HCT116 (cell line): ENCODE measurements around the gene PDE8A.

ENCODE experiments used
- EZH2 ChIP-seq: fragments of 200-600 bp; sonication (generic); IDR thresholded peaks from 2 replicates; pipeline ENCODE4 v1.6.1; 2017; ENCODE audit warnings: antibody characterized with exemption, mixed run types
- FOSL1 ChIP-seq: IDR thresholded peaks from 2 replicates; pipeline ENCODE4 v1.6.1; 2012; ENCODE audit warnings: low read depth
- POLR2A ChIP-seq: IDR thresholded peaks from 2 replicates; pipeline ENCODE4 v1.7.0; 2011; ENCODE audit warnings: borderline replicate concordance; ENCODE audit not compliant: insufficient read depth, insufficient read length; ENCODE audit errors: extremely low read depth
- SP1 ChIP-seq: IDR thresholded peaks from 2 replicates; pipeline ENCODE4 v1.6.1; 2012; ENCODE audit warnings: low read depth
- SRF ChIP-seq: IDR thresholded peaks from 2 replicates; pipeline ENCODE4 v1.6.1; 2012; ENCODE audit warnings: low read depth
- YY1 ChIP-seq: IDR thresholded peaks from 2 replicates; pipeline ENCODE4 v1.6.1; 2011; ENCODE audit warnings: low read length, low read depth, moderate library complexity, mild to moderate bottlenecking; ENCODE audit not compliant: insufficient replicate concordance; ENCODE audit errors: extremely low read depth
- TF ChIP-seq, protein P1 (sequence below), 3 experiments: fragments of 200-600 bp in 1 of 3; sonication (generic) in 1 of 3; IDR thresholded peaks in 2 of 3; conservative IDR thresholded peaks in 1 of 3; 2 replicates each; pipeline ENCODE4 v1.5.1; 2012 to 2017; ENCODE audit warnings: low read depth in 2 of 3, low read length in 2 of 3, antibody characterized with exemption in 1 of 3, borderline replicate concordance in 1 of 3, control low read depth in 1 of 3, mild to moderate bottlenecking in 1 of 3, mixed read lengths in 1 of 3, mixed run types in 1 of 3, moderate library complexity in 1 of 3; ENCODE audit not compliant: insufficient read depth in 1 of 3

DNA sequence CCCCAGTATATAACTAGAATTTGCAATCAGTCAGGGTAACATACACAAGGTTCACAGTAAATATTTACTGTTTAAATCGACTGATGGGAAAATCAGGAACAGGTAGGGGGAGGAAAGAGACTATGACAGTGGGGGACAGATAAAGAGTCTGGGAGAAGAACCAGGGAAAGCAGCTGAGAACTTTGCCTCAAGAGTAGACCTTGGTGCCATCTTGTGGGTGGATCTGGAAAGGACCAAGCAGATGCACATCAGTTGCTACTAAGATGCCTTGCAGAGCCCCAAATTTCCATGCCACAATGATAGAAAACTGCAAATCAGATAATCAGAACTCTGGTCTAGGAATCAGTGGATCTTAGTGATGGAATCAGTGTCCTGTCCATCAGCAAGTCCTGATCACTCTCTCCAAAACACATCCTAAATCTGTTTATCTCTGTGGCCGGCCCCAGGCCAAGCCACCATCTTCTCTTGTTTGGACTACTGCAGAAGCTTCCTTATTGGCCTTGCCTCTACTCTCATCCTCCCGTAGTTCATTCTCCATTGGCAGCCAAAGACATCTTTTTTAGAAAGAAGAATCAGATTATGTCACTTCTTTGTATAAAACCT is 62.7 kb downstream of the PDE8A start:
- TF ChIP-seq, protein P1, sequence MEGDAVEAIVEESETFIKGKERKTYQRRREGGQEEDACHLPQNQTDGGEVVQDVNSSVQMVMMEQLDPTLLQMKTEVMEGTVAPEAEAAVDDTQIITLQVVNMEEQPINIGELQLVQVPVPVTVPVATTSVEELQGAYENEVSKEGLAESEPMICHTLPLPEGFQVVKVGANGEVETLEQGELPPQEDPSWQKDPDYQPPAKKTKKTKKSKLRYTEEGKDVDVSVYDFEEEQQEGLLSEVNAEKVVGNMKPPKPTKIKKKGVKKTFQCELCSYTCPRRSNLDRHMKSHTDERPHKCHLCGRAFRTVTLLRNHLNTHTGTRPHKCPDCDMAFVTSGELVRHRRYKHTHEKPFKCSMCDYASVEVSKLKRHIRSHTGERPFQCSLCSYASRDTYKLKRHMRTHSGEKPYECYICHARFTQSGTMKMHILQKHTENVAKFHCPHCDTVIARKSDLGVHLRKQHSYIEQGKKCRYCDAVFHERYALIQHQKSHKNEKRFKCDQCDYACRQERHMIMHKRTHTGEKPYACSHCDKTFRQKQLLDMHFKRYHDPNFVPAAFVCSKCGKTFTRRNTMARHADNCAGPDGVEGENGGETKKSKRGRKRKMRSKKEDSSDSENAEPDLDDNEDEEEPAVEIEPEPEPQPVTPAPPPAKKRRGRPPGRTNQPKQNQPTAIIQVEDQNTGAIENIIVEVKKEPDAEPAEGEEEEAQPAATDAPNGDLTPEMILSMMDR (IDR thresholded peaks at IDR 0.05 in 2 of 3, conservative IDR thresholded peaks at IDR 0.05 in 1 of 3; ENCODE audit: borderline replicate concordance in 1 of 3, insufficient read depth in 1 of 3, low read depth in 2 of 3, low read length in 2 of 3): peak; percentile 49 to 61 (median 57); a peak in 5 of 6 replicates
- no peak for TF ChIP-seq YY1
- TF ChIP-seq POLR2A: no peak
- TF ChIP-seq SRF: no peak
- no peak for TF ChIP-seq EZH2
- TF ChIP-seq FOSL1: no peak
- TF ChIP-seq SP1: no peak
